HS-27A (cell line): Measurements from ENCODE around the gene EPN3.
A peak's percentile ranks its signal among the peaks of the same experiment; 100 is the strongest.

Experiments
- DNase-seq: peaks from one replicate; pipeline ENCODE4 v3.0.0-alpha.2; 2012; ENCODE audit warnings: low read depth, missing footprints

Gene EPN3

GRCh38 chr17:50550661-50551432 lies 18.3 kb downstream of the EPN3 start:
- no peak for DNase-seq

- no peak for DNase-seq
Measured at GRCh38 chr17:50551433-50551815, 18.9 kb downstream of the EPN3 start.

- DNase-seq, result no peak
Measured at GRCh38 chr17:50551884-50552283, 19.3 kb downstream of the EPN3 start.

- no peak for DNase-seq
Measured at GRCh38 chr17:50554201-50554600, 21.7 kb downstream of the EPN3 start.

GRCh38 chr17:50556803-50557202 lies 24.3 kb downstream of the EPN3 start:
- no peak for DNase-seq

GRCh38 chr17:50557630-50558029 lies 25.1 kb downstream of the EPN3 start:
- DNase-seq, result no peak

- DNase-seq, result no peak
Measured at GRCh38 chr17:50558091-50558490, 25.6 kb downstream of the EPN3 start.

- no peak for DNase-seq
Measured at GRCh38 chr17:50558581-50558940, 26.0 kb downstream of the EPN3 start.

- no peak for DNase-seq
Measured at GRCh38 chr17:50558941-50559614, 26.5 kb downstream of the EPN3 start.

- no peak for DNase-seq
Measured at GRCh38 chr17:50559674-50560184, 27.2 kb downstream of the EPN3 start.

- peak; percentile 27 for DNase-seq
Measured at GRCh38 chr17:50560185-50560824, 27.8 kb downstream of the EPN3 start, which contains the start of gene CACNA1G. Gene CACNA1G (plus strand): TSS chr17:50560715. CDS start chr17:50561460, 745 bp downstream.

- no peak for DNase-seq
Measured at GRCh38 chr17:50560931-50561745, 28.6 kb downstream of the EPN3 start.

- no peak for DNase-seq
Measured at GRCh38 chr17:50561746-50562141, 29.2 kb downstream of the EPN3 start.

- no peak for DNase-seq
Measured at GRCh38 chr17:50562242-50563091, 29.9 kb downstream of the EPN3 start.

GRCh38 chr17:50563092-50563511 lies 30.6 kb downstream of the EPN3 start:
- DNase-seq, result no peak

GRCh38 chr17:50564916-50565315 lies 32.4 kb downstream of the EPN3 start:
- DNase-seq, result no peak

GRCh38 chr17:50565402-50566350 lies 33.1 kb downstream of the EPN3 start:
- no peak for DNase-seq

- no peak for DNase-seq
Measured at GRCh38 chr17:50566886-50567285, 34.4 kb downstream of the EPN3 start.

- no peak for DNase-seq
Measured at GRCh38 chr17:50568659-50569058, 36.1 kb downstream of the EPN3 start.

- DNase-seq, result no peak
Measured at GRCh38 chr17:50569592-50569991, 37.1 kb downstream of the EPN3 start.
